Fibroblast of lung (primary cell): ENCODE results near the gene UFSP1. TPM values are rescaled to one million over a fixed set of nuclear protein-coding genes. Genes with fewer than 3 reads are reported as not detected.

Experiments used
- DNase-seq, 2 donors: peaks; one replicate each; pipeline versions ENCODE4 v3.0.0 to v3.0.0-alpha.2; 2010; ENCODE audit warnings: low read depth in 2 of 2
- H2AFZ ChIP-seq: 2 replicates; pipeline ENCODE4 v1.5.1; 2012; ENCODE audit warnings: low read length, control low read depth, inconsistent platforms
- H3K27ac ChIP-seq: 2 replicates; pipeline ENCODE4 v1.5.1; 2011; ENCODE audit warnings: low read length, control low read depth; ENCODE audit not compliant: insufficient read depth
- H3K27me3 ChIP-seq: 2 replicates; pipeline ENCODE4 v1.5.1; 2011; ENCODE audit warnings: mild to moderate bottlenecking, low read length; ENCODE audit not compliant: control insufficient read depth, insufficient read depth
- H3K36me3 ChIP-seq: 2 replicates; pipeline ENCODE4 v1.5.1; 2011; ENCODE audit warnings: low read length; ENCODE audit not compliant: control insufficient read depth, insufficient read depth
- H3K4me1 ChIP-seq: 2 replicates; pipeline ENCODE4 v1.5.1; 2011; ENCODE audit warnings: low read length; ENCODE audit not compliant: control insufficient read depth, insufficient read depth; ENCODE audit errors: extremely low read depth
- H3K4me2 ChIP-seq: 2 replicates; pipeline ENCODE4 v1.5.1; 2011; ENCODE audit warnings: low read length, control low read depth; ENCODE audit not compliant: insufficient read depth; ENCODE audit errors: extremely low read depth
- H3K4me3 ChIP-seq, 4 experiments: fragments of 200-600 bp in 1 of 4; sonication (generic) in 1 of 4; replicated peaks in 1 of 4; 2 replicates each; pipeline ENCODE4 v1.5.1; 2011 to 2016; ENCODE audit warnings: low read length in 4 of 4, low read depth in 3 of 4, mild to moderate bottlenecking in 3 of 4, control low read depth in 2 of 4, inconsistent platforms in 1 of 4, mixed read lengths in 1 of 4; ENCODE audit not compliant: insufficient read depth in 1 of 4; ENCODE audit errors: control extremely low read depth in 1 of 4
- H3K79me2 ChIP-seq: 2 replicates; pipeline ENCODE4 v1.5.1; 2012; ENCODE audit warnings: mild to moderate bottlenecking, low read length, inconsistent platforms; ENCODE audit not compliant: control insufficient read depth, insufficient read depth
- H3K9ac ChIP-seq: 2 replicates; pipeline ENCODE4 v1.5.1; 2011; ENCODE audit warnings: mild to moderate bottlenecking, low read length, control low read depth; ENCODE audit not compliant: insufficient read depth
- H3K9me3 ChIP-seq: 2 replicates; pipeline ENCODE4 v1.5.1; 2012; ENCODE audit warnings: low read depth, low read length; ENCODE audit not compliant: control insufficient read depth, insufficient read depth
- H4K20me1 ChIP-seq: 2 replicates; pipeline ENCODE4 v1.5.1; 2011; ENCODE audit warnings: low read length; ENCODE audit not compliant: control insufficient read depth, insufficient read depth; ENCODE audit errors: extremely low read depth
- EZH2 ChIP-seq: IDR thresholded peaks from 2 replicates; pipeline ENCODE4 v1.5.1; 2012; ENCODE audit warnings: low read length, control low read depth, mild to moderate bottlenecking; ENCODE audit errors: missing control alignments
- polyA plus RNA-seq, 2 donors: library from polyadenylated mRNA; depleted of rRNA in 1 of 2; stranded (reverse) in 1 of 2; unstranded in 1 of 2; fragments of >200 nt; gene quantifications; 2 replicates each; pipeline ENCODE4 v1.2.1, GENCODE V29; 2011 to 2012; ENCODE audit warnings: missing spikeins in 1 of 2
- total RNA-seq: library from RNA; depleted of rRNA; stranded (reverse); fragments of >200 nt; gene quantifications from 2 replicates; pipeline ENCODE4 v1.2.1, GENCODE V29; 2014
- TF ChIP-seq, protein P1 (sequence below), 2 donors: IDR thresholded peaks in 1 of 2; conservative IDR thresholded peaks in 1 of 2; 1 replicate in 1 of 2; 2 replicates in 1 of 2; pipeline ENCODE4 v1.5.1; 2011 to 2012; ENCODE audit warnings: low read length in 2 of 2, control low read depth in 1 of 2, inconsistent platforms in 1 of 2, low read depth in 1 of 2, mild to moderate bottlenecking in 1 of 2

UFSP1 gene
- total and polyA plus RNA-seq, 2 donors (not counting 1 experiment from before 2014, with no cell fraction given), result 1.1 to 4.0 TPM

DNA sequence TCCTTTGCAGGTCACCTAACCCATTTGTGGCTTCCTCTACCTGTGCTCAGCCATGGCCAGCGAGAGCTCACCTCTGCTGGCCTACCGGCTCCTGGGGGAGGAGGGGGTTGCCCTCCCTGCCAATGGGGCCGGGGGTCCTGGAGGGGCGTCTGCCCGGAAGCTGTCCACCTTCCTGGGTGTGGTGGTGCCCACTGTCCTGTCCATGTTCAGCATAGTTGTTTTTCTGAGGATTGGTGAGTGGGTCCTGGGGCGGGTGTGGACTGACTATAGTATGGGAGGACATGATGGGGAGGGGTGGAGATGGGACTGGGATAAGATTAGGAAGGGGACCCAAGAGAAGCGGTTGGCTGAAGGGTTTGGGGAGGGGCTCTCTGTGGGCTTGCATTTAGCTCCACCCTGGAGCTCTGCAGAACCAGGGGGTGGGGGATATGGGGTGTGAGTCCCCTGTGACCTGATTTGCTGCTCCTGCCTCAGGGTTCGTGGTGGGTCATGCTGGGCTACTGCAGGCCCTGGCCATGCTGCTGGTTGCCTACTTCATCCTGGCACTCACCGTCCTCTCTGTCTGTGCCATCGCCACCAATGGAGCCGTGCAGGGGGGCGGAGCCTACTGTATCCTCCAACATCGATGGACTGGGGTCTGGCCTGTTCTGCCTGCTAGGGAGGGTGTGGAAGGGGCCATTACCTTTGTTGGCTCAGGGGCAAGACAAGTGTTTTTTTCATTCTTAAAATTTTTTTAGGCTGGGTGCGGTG, 35.2 kb downstream of the UFSP1 start:
- no peak overlapping the region for H2AFZ ChIP-seq
- no peaks in the 10 kb centered on the region for H3K27me3 ChIP-seq
- H3K4me1 ChIP-seq, result peaks cover 4% of the 10 kb centered on the region
- H3K4me2 ChIP-seq, result no peak overlapping the region
- H3K79me2 ChIP-seq, result peaks cover 2% of the 10 kb centered on the region
- DNase-seq, result no peak
- TF ChIP-seq EZH2, result no peak
- TF ChIP-seq, protein P1, sequence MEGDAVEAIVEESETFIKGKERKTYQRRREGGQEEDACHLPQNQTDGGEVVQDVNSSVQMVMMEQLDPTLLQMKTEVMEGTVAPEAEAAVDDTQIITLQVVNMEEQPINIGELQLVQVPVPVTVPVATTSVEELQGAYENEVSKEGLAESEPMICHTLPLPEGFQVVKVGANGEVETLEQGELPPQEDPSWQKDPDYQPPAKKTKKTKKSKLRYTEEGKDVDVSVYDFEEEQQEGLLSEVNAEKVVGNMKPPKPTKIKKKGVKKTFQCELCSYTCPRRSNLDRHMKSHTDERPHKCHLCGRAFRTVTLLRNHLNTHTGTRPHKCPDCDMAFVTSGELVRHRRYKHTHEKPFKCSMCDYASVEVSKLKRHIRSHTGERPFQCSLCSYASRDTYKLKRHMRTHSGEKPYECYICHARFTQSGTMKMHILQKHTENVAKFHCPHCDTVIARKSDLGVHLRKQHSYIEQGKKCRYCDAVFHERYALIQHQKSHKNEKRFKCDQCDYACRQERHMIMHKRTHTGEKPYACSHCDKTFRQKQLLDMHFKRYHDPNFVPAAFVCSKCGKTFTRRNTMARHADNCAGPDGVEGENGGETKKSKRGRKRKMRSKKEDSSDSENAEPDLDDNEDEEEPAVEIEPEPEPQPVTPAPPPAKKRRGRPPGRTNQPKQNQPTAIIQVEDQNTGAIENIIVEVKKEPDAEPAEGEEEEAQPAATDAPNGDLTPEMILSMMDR (conservative IDR thresholded peaks at IDR 0.05 in 1 of 2, IDR thresholded peaks at IDR 0.05 in 1 of 2; ENCODE audit: low read depth in 1 of 2, low read length in 2 of 2), result no peak
- no peak overlapping the region for H3K9ac ChIP-seq
- peaks cover 5% of the 10 kb centered on the region for H3K36me3 ChIP-seq
- no peak overlapping the region for H3K4me3 ChIP-seq
- H4K20me1 ChIP-seq, result no peaks in the 10 kb centered on the region
- no peaks in the 10 kb centered on the region for H3K9me3 ChIP-seq
- no peak overlapping the region for H3K27ac ChIP-seq

DNA sequence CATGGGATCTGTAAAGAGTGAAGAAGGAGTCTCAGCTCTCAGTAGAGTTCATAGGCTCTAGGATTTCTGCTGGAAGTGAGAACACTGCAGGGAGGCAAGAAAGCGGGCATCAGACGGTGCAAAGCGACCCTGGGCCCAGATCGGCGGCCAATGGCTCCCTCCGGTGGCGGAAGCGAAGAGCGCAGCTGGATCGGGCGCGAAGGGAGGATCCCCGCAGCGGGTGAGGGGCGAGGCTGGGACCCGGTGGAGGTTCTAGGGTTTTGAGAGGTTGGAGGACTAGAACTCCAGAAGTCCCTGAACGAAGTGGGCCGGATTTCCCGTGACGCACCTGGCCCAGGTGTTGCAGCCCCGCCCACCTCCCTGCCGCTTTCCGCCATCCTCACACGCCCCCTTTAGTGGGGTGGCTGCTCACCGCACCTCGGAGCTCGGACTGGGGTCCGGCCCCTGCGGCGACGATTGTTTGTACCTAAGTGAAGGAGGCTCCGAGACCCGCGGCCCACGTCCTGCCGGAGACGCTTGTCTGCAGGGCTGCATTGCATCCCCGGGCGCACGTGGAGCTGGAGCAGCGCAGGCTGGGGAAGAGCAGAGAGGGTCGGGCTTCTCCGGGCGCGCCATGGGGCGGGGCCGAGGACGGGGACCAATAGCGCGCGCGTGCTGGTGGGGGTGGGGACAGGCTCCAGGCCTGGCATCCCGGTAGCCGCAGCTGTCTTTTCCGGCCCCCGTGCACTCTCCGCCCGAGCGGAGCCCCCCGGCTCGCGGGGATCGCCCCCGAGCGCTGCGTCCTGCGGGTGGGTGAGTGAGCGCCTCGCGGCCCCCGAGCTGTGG, 37.3 kb downstream of the UFSP1 start, which contains the start of gene SLC12A9:
Gene SLC12A9, plus strand, starts transcription at position 666 of the 825 bp plus-strand sequence. CDS start 1,485 bp downstream, outside the sequence.
- Histone ChIP-seq H3K36me3 (peaks cover 5% of the 10 kb centered on the region), H3K27ac (no peak within 1 kb of the TSS), H3K27me3 (no peaks in the 10 kb centered on the region), H4K20me1 (no peaks in the 10 kb centered on the region), H2AFZ (peak within 1 kb of the TSS; percentile 78), H3K79me2 (peaks cover 2% of the 10 kb centered on the region), H3K4me3 (peak within 1 kb of the TSS; percentile 49 to 83 (median 54)), H3K9me3 (no peaks in the 10 kb centered on the region), H3K4me1 (peaks cover 4% of the 10 kb centered on the region), H3K9ac (peak within 1 kb of the TSS; percentile 46), H3K4me2 (peak within 1 kb of the TSS; percentile 92)
- peak; percentile 86 to 88 for DNase-seq
- TF ChIP-seq, protein P1 (conservative IDR thresholded peaks at IDR 0.05 in 1 of 2, IDR thresholded peaks at IDR 0.05 in 1 of 2; ENCODE audit: low read depth in 1 of 2, low read length in 2 of 2), result peak; percentile 83 to 91
- TF ChIP-seq EZH2, result no peak

DNA sequence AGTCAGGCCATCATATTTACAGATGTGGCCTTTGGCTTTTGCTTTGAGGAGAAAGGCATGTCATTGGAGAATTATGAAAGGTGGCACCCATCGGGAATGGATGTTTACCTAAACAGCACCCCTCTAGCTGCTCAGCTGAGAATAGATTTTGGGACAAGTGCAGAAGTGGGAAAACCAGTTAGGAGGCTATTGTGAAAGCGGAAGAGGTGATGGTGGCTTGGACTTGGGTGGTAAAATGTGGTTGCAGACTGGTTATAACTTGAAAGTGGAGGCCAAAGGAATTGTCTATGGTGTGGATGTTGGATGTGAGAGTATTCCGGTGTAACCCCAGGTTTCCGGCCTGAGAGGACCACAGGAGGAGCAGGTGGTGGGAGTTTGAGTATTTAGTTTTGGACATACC, 42.2 kb downstream of the UFSP1 start:
- DNase-seq, result no peak
- no peak for TF ChIP-seq EZH2
- TF ChIP-seq, protein P1 (conservative IDR thresholded peaks at IDR 0.05 in 1 of 2, IDR thresholded peaks at IDR 0.05 in 1 of 2; ENCODE audit: low read depth in 1 of 2, low read length in 2 of 2), result no peak
- H3K4me1 ChIP-seq, result peaks cover 4% of the 10 kb centered on the region
- no peak overlapping the region for H3K4me2 ChIP-seq
- no peak overlapping the region for H2AFZ ChIP-seq
- no peaks in the 10 kb centered on the region for H3K79me2 ChIP-seq
- no peak overlapping the region for H3K27ac ChIP-seq
- no peaks in the 10 kb centered on the region for H3K27me3 ChIP-seq
- H3K9ac ChIP-seq, result no peak overlapping the region
- no peak overlapping the region for H3K4me3 ChIP-seq
- no peaks in the 10 kb centered on the region for H3K36me3 ChIP-seq
- no peaks in the 10 kb centered on the region for H4K20me1 ChIP-seq
- no peaks in the 10 kb centered on the region for H3K9me3 ChIP-seq
